H1 (cell line): Measurements from ENCODE around the gene ASXL1. TPM values are rescaled to one million over a fixed set of nuclear protein-coding genes. Genes with fewer than 3 reads are reported as not detected.

Experiments
- CTCF ChIA-PET: fragments of 300-600 bp; sonication (Branson Sonifier 250); formaldehyde crosslinking; loops from one replicate; lab custom pipeline; 2021; ENCODE audit not compliant: partially characterized antibody; lab: Charles Lee
- POLR2A ChIA-PET: fragments of 300-600 bp; sonication (Branson Sonifier 250); formaldehyde crosslinking; loops from one replicate; lab custom pipeline; 2021; ENCODE audit warnings: inconsistent platforms; ENCODE audit not compliant: partially characterized antibody; lab: Charles Lee
- DNase-seq, 2 experiments: peaks; one replicate each; pipeline versions ENCODE4 v3.0.0 to v3.0.0-alpha.2; 2010 to 2022; ENCODE audit warnings: low spot score in 2 of 2, low read depth in 1 of 2, mixed read lengths in 1 of 2
- FAIRE-seq: peaks from 2 replicates; lab custom pipeline; 2011; peaks lifted over from hg19 to GRCh38; lab: Jason Lieb, UNC
- H2AFZ ChIP-seq: 2 replicates; pipeline ENCODE4 v1.8.1; 2012; ENCODE audit warnings: low read length, inconsistent platforms
- H2AK5ac ChIP-seq: 2 replicates; pipeline ENCODE4 v1.6.1; 2013; ENCODE audit warnings: low read depth, low read length
- H2BK120ac ChIP-seq: replicated peaks from 2 replicates; pipeline ENCODE3; 2013; ENCODE audit warnings: low read depth, low read length, inconsistent platforms
- H2BK12ac ChIP-seq: 2 replicates; pipeline ENCODE4 v1.6.1; 2013; ENCODE audit warnings: low read depth, low read length
- H2BK15ac ChIP-seq: 2 replicates; pipeline ENCODE4 v1.6.1; 2013; ENCODE audit warnings: low read length
- H2BK20ac ChIP-seq: 2 replicates; pipeline ENCODE4 v1.6.1; 2013; ENCODE audit warnings: low read length
- H2BK5ac ChIP-seq: 2 replicates; pipeline ENCODE4 v1.6.1; 2013; ENCODE audit warnings: low read depth, low read length
- H3K14ac ChIP-seq: 2 replicates; pipeline ENCODE4 v1.6.1; 2013; ENCODE audit warnings: inconsistent platforms; ENCODE audit not compliant: insufficient read length
- H3K18ac ChIP-seq: 2 replicates; pipeline ENCODE4 v1.6.1; 2013; ENCODE audit warnings: low read length; ENCODE audit errors: extremely low read depth
- H3K23ac ChIP-seq: 2 replicates; pipeline ENCODE4 v1.6.1; 2013; ENCODE audit warnings: inconsistent platforms; ENCODE audit not compliant: insufficient read length
- H3K23me2 ChIP-seq: 2 replicates; pipeline ENCODE4 v1.6.1; 2013; ENCODE audit warnings: low read depth, low read length
- H3K27ac ChIP-seq: 2 replicates; pipeline ENCODE4 v1.6.1; 2011; ENCODE audit warnings: low read depth, low read length, inconsistent platforms
- H3K27me3 ChIP-seq, 4 experiments: replicated peaks in 1 of 4; 1 replicate in 1 of 4; 2 replicates in 3 of 4; pipeline versions ENCODE4 v1.6.1 to v1.8.1; 2011 to 2013; ENCODE audit warnings: low read length in 3 of 4, mild to moderate bottlenecking in 3 of 4, inconsistent platforms in 2 of 4, mixed read lengths in 2 of 4, moderate library complexity in 1 of 4; ENCODE audit not compliant: control insufficient read depth in 3 of 4, insufficient read depth in 3 of 4; ENCODE audit errors: extremely low read depth in 1 of 4
- H3K36me3 ChIP-seq, 4 experiments: 2 replicates each; pipeline versions ENCODE4 v1.6.1 to v1.8.1; 2011 to 2013; ENCODE audit warnings: mild to moderate bottlenecking in 4 of 4, low read length in 3 of 4, moderate library complexity in 2 of 4, control low read depth in 1 of 4, inconsistent platforms in 1 of 4; ENCODE audit not compliant: insufficient read depth in 4 of 4, control insufficient read depth in 2 of 4
- H3K4ac ChIP-seq: replicated peaks from 2 replicates; pipeline ENCODE3; 2013; ENCODE audit warnings: low read length, low read depth, mixed read lengths, inconsistent platforms; ENCODE audit not compliant: insufficient read length
- H3K4me1 ChIP-seq, 4 experiments: replicated peaks in 1 of 4; 1 replicate in 1 of 4; 2 replicates in 3 of 4; pipeline versions ENCODE4 v1.6.1 to v1.8.1; 2011 to 2013; ENCODE audit warnings: low read length in 3 of 4, inconsistent platforms in 2 of 4, mixed read lengths in 1 of 4; ENCODE audit not compliant: insufficient read depth in 4 of 4, control insufficient read depth in 3 of 4
- H3K4me2 ChIP-seq, 2 experiments: 2 replicates each; pipeline versions ENCODE4 v1.6.1 to v1.8.1; 2011 to 2013; ENCODE audit warnings: low read depth in 2 of 2, low read length in 2 of 2, control low read depth in 1 of 2, inconsistent platforms in 1 of 2, mild to moderate bottlenecking in 1 of 2; ENCODE audit not compliant: insufficient read depth in 1 of 2
- H3K4me3 ChIP-seq, 4 experiments: fragments of 200-600, 300-600 bp in 1 of 4; sonication (generic), shearing (Covaris generic), sonication (Bioruptor Twin) in 1 of 4; 2 replicates each; pipeline versions ENCODE4 v1.5.1 to v1.8.1; 2011 to 2016; ENCODE audit warnings: low read length in 4 of 4, low read depth in 3 of 4, control low read depth in 2 of 4, inconsistent platforms in 2 of 4, mild to moderate bottlenecking in 2 of 4, mixed read lengths in 1 of 4, moderate library complexity in 1 of 4; ENCODE audit not compliant: insufficient read depth in 2 of 4; ENCODE audit errors: extremely low read depth in 1 of 4
- H3K56ac ChIP-seq: replicated peaks from 2 replicates; pipeline ENCODE3; 2013; ENCODE audit warnings: low read depth, mild to moderate bottlenecking, mixed read lengths, low read length, inconsistent platforms; ENCODE audit not compliant: insufficient read length
- H3K79me1 ChIP-seq: 2 replicates; pipeline ENCODE4 v1.6.1; 2013; ENCODE audit warnings: low read depth, low read length, control low read depth
- H3K79me2 ChIP-seq, 2 experiments: 2 replicates each; pipeline versions ENCODE4 v1.6.1 to v1.8.1; 2012 to 2013; ENCODE audit warnings: low read length in 2 of 2, mild to moderate bottlenecking in 2 of 2, inconsistent platforms in 1 of 2; ENCODE audit not compliant: insufficient read depth in 2 of 2, control insufficient read depth in 1 of 2
- H3K9ac ChIP-seq, 4 experiments: replicated peaks in 1 of 4; 1 replicate in 1 of 4; 2 replicates in 3 of 4; pipeline versions ENCODE4 v1.6.1 to v1.8.1; 2011 to 2013; ENCODE audit warnings: low read depth in 3 of 4, low read length in 3 of 4, control low read depth in 2 of 4, mild to moderate bottlenecking in 2 of 4, moderate library complexity in 2 of 4, inconsistent platforms in 1 of 4; ENCODE audit errors: extremely low read depth in 1 of 4
- H3K9me3 ChIP-seq, 2 experiments: 2 replicates each; pipeline versions ENCODE4 v1.6.1 to v1.8.1; 2012 to 2013; ENCODE audit warnings: mild to moderate bottlenecking in 2 of 2, moderate library complexity in 2 of 2, control low read depth in 1 of 2, inconsistent platforms in 1 of 2, low read depth in 1 of 2, low read length in 1 of 2, mixed read lengths in 1 of 2; ENCODE audit not compliant: insufficient read depth in 2 of 2
- H4K20me1 ChIP-seq, 2 experiments: replicated peaks in 1 of 2; 2 replicates each; pipeline versions ENCODE3 to v1.8.1; 2011 to 2013; ENCODE audit warnings: inconsistent platforms in 2 of 2, low read length in 2 of 2, mild to moderate bottlenecking in 1 of 2; ENCODE audit not compliant: insufficient read depth in 2 of 2, control insufficient read depth in 1 of 2
- H4K5ac ChIP-seq: 2 replicates; pipeline ENCODE4 v1.6.1; 2013; ENCODE audit warnings: low read length, low read depth, mixed read lengths, inconsistent platforms; ENCODE audit not compliant: insufficient read length
- H4K8ac ChIP-seq: 2 replicates; pipeline ENCODE4 v1.8.0; 2013; ENCODE audit warnings: mild to moderate bottlenecking, moderate library complexity, low read length, inconsistent platforms; ENCODE audit not compliant: insufficient read depth; ENCODE audit errors: extremely low read depth
- H4K91ac ChIP-seq: replicated peaks from 2 replicates; pipeline ENCODE3; 2013; ENCODE audit warnings: low read length, mixed read lengths, inconsistent platforms; ENCODE audit not compliant: insufficient read length
- BRCA1 ChIP-seq: IDR thresholded peaks from 2 replicates; pipeline ENCODE4 v1.6.1; 2012; ENCODE audit warnings: low read depth, low read length, improper control_type of control experiment
- EGR1 ChIP-seq: IDR thresholded peaks from 2 replicates; pipeline ENCODE4 v1.6.1; 2011; ENCODE audit warnings: low read depth, low read length, borderline replicate concordance
- GTF2F1 ChIP-seq: IDR thresholded peaks from 2 replicates; pipeline ENCODE4 v1.6.1; 2012; ENCODE audit warnings: low read depth, low read length, improper control_type of control experiment, borderline replicate concordance
- NRF1 ChIP-seq: IDR thresholded peaks from 2 replicates; pipeline ENCODE4 v1.6.1; 2011; ENCODE audit warnings: mild to moderate bottlenecking, low read depth, low read length, improper control_type of control experiment
- POU5F1 ChIP-seq: IDR thresholded peaks from 2 replicates; pipeline ENCODE4 v1.6.1; 2011; ENCODE audit warnings: low read depth, mild to moderate bottlenecking, low read length, moderate library complexity
- SIN3A ChIP-seq, 2 experiments: IDR thresholded peaks in 1 of 2; conservative IDR thresholded peaks in 1 of 2; 2 replicates each; pipeline ENCODE4 v1.6.1; 2011 to 2012; ENCODE audit warnings: low read length in 2 of 2, improper control_type of control experiment in 1 of 2, low read depth in 1 of 2, mild to moderate bottlenecking in 1 of 2
- TBP ChIP-seq: IDR thresholded peaks from 2 replicates; pipeline ENCODE4 v1.6.1; 2011; ENCODE audit warnings: low read depth, low read length, improper control_type of control experiment
- USF2 ChIP-seq: IDR thresholded peaks from 2 replicates; pipeline ENCODE4 v1.6.1; 2011; ENCODE audit warnings: low read length, improper control_type of control experiment
- YY1 ChIP-seq: IDR thresholded peaks from 2 replicates; pipeline ENCODE4 v1.6.1; 2011; ENCODE audit warnings: low read depth, mild to moderate bottlenecking, low read length
- WGBS, 2 experiments: shearing (Covaris generic) in 1 of 2; methylation state at CpG; one replicate each; pipeline versions ENCODE4 v1.1.6 to v1.1.7; 2013 to 2015; ENCODE audit warnings: low lambda C conversion rate in 2 of 2, mixed read lengths in 2 of 2, inconsistent platforms in 1 of 2, low coverage in 1 of 2, missing lambda C conversion rate in 1 of 2; ENCODE audit not compliant: insufficient replicate concordance in 2 of 2, insufficient coverage in 1 of 2, insufficient read length in 1 of 2; ENCODE audit errors: extremely low coverage in 1 of 2, missing lambda C conversion rate in 1 of 2; 5-methylcytosine and 5-hydroxymethylcytosine counted together
- polyA plus RNA-seq, 7 experiments: library from polyadenylated mRNA; depleted of rRNA in 3 of 7; stranded (reverse) in 5 of 7; unstranded in 2 of 7; fragments of >200 nt in 5 of 7; fragments of 200-250 nt in 2 of 7; gene quantifications; 1 replicate in 5 of 7; 2 replicates in 1 of 7; 4 replicates in 1 of 7; pipeline versions ENCODE4 v1.2.1 to v1.2.3, GENCODE V29; 2011 to 2013; ENCODE audit warnings: missing spikeins in 2 of 7, mixed read lengths in 2 of 7
- total RNA-seq: library from RNA; stranded (reverse); fragmentation: NEBNext Ultra II Directional; extraction: Animal tissue kit (Norgen Biotek cat#: 25700); gene quantifications from 2 replicates; pipeline ENCODE4 v1.2.1, GENCODE V29; 2021

Gene ASXL1
- total and polyA plus RNA-seq, 2 of the 8 experiments (the other 6 are each of a cell fraction or from before 2014, with no cell fraction given) = 10.6 to 26.5 TPM

DNA sequence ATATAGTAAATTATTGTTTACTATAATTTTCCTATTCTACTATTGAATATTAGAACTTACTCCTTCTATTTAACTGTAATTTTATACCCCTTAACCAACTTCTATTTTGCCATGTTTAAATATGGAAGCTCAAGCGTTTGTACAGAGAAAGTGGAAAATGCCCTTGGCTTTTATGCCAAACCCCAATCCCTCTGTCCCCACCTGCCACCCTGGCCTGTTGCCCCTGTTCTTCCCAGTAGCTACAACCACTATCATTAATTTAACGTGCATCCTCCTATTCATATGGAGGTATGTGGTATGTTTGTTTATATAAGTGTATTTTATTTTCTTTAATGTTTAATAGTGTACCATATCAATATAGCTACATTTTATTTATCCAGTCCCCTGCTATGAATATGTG, 58.1 kb downstream of the ASXL1 start:
- no peak overlapping the region for H2AK5ac ChIP-seq
- no peak overlapping the region for H2AFZ ChIP-seq
- H4K20me1 ChIP-seq = peaks cover 0 to 2% of the 10 kb centered on the region in 2 experiments
- H3K23me2 ChIP-seq = no peaks in the 10 kb centered on the region
- no peaks in the 10 kb centered on the region for H3K27me3 ChIP-seq
- H3K18ac ChIP-seq = no peak overlapping the region
- no peak overlapping the region for H2BK12ac ChIP-seq
- H4K91ac ChIP-seq = no peak overlapping the region
- no peaks in the 10 kb centered on the region for H3K79me1 ChIP-seq
- H2BK15ac ChIP-seq = no peak overlapping the region
- no peak overlapping the region for H3K4me2 ChIP-seq
- POLR2A ChIA-PET = interaction anchor here (0.5 kb wide), 1 partner anchor 414 kb away, joined by 4 read pairs; no protein-coding TSS in a partner anchor
- no peak overlapping the region for H3K4ac ChIP-seq
- H3K4me3 ChIP-seq = no peak overlapping the region
- no peak overlapping the region for H3K23ac ChIP-seq
- H3K56ac ChIP-seq = no peak overlapping the region
- no peak for FAIRE-seq
- H3K14ac ChIP-seq = no peak overlapping the region
- no peak overlapping the region for H4K5ac ChIP-seq
- no peak overlapping the region for H2BK120ac ChIP-seq
- TF ChIP-seq EGR1 = no peak
- no peak for TF ChIP-seq POU5F1
- TF ChIP-seq YY1 = no peak
- TF ChIP-seq NRF1 = no peak
- no peak for TF ChIP-seq USF2
- TF ChIP-seq GTF2F1 = no peak
- no peak for TF ChIP-seq TBP
- no peak for TF ChIP-seq BRCA1
- no peak for TF ChIP-seq SIN3A (conservative IDR thresholded peaks at IDR 0.05 in 1 of 2, IDR thresholded peaks at IDR 0.05 in 1 of 2; ENCODE audit: low read depth in 1 of 2, low read length in 2 of 2)
- H2BK20ac ChIP-seq = no peak overlapping the region
- H4K8ac ChIP-seq = no peak overlapping the region
- no peaks in the 10 kb centered on the region for H3K9me3 ChIP-seq
- no peaks in the 10 kb centered on the region for H3K79me2 ChIP-seq
- 77% methylated on average over 2 of the region's 2 CpGs; no CpG with 5 or more reads in 1 of the 2 experiments for WGBS, 2 experiments
- H3K36me3 ChIP-seq = no peaks in the 10 kb centered on the region
- no peaks in the 10 kb centered on the region; a peak in 1 of 7 replicates for H3K4me1 ChIP-seq
- CTCF ChIA-PET = no interaction called here
- no peak overlapping the region for H3K27ac ChIP-seq
- H3K9ac ChIP-seq = no peak overlapping the region
- DNase-seq = no peak
- no peak overlapping the region for H2BK5ac ChIP-seq
